ENCODE data around the gene TCF4.

GRCh38 chr18:55340998-55341397 is 247.0 kb downstream of the TCF4 start:
- TF ChIP-seq POLR2AphosphoS5 (IDR thresholded peaks at IDR 0.05) (no peak), CTCF (IDR thresholded peaks at IDR 0.05 in 8 of 11, conservative IDR thresholded peaks at IDR 0.05 in 3 of 11) (no peak), POLR2A (IDR thresholded peaks at IDR 0.05) (no peak)

Measured in spleen (tissue), 7 donors.